ENCODE measurements around the gene MATN3. TPM values are rescaled to one million over a fixed set of nuclear protein-coding genes. Genes with fewer than 3 reads are reported as not detected.

MATN3 gene
- total RNA-seq, 1 donor from 2014 or later = 0.22 TPM

GRCh38 chr2:20018601-20019152, 6.2 kb upstream of the MATN3 start:
- H3K4me3 ChIP-seq = no peak overlapping the region
- TF ChIP-seq CTCF (IDR thresholded peaks at IDR 0.05; ENCODE audit: borderline replicate concordance) = no peak
- H3K36me3 ChIP-seq = no peaks in the 10 kb centered on the region
- H3K4me1 ChIP-seq = no peaks in the 10 kb centered on the region
- H3K27me3 ChIP-seq (ENCODE audit: low read depth) = no peaks in the 10 kb centered on the region
- intact Hi-C loops (cut with micrococcal nuclease) = no loop called here
- no peak for DNase-seq
- H3K27ac ChIP-seq (replicated peaks) = no peak overlapping the region
- H3K9me3 ChIP-seq (replicated peaks) = peaks cover 18% of the 10 kb centered on the region

- Histone ChIP-seq H3K4me1 (peaks cover 16% of the 10 kb centered on the region), H3K4me3 (no peak overlapping the region), H3K27ac (replicated peaks) (no peak overlapping the region), H3K9me3 (replicated peaks) (peaks cover 11% of the 10 kb centered on the region), H3K27me3 (ENCODE audit: low read depth) (peaks cover 9% of the 10 kb centered on the region), H3K36me3 (no peaks in the 10 kb centered on the region)
- DNase-seq = no peak
- intact Hi-C loops (cut with micrococcal nuclease) = no loop called here
- TF ChIP-seq CTCF (IDR thresholded peaks at IDR 0.05; ENCODE audit: borderline replicate concordance) = no peak
These were observed 3.9 kb upstream of the MATN3 start for GRCh38 chr2:20016346-20016745.

GRCh38 chr2:20015482-20016083, 3.1 kb upstream of the MATN3 start:
- DNase-seq = no peak
- TF ChIP-seq CTCF (IDR thresholded peaks at IDR 0.05; ENCODE audit: borderline replicate concordance) = peak; percentile 70
- Histone ChIP-seq H3K36me3 (no peaks in the 10 kb centered on the region), H3K9me3 (replicated peaks) (peaks cover 10% of the 10 kb centered on the region), H3K27me3 (ENCODE audit: low read depth) (peaks cover 16% of the 10 kb centered on the region), H3K4me1 (peaks cover 16% of the 10 kb centered on the region), H3K4me3 (no peak overlapping the region), H3K27ac (replicated peaks) (no peak overlapping the region)
- intact Hi-C loops (cut with micrococcal nuclease) = loop anchor here (1.0 kb wide), 1 partner anchor 83 kb away; no protein-coding TSS in a partner anchor

DNA sequence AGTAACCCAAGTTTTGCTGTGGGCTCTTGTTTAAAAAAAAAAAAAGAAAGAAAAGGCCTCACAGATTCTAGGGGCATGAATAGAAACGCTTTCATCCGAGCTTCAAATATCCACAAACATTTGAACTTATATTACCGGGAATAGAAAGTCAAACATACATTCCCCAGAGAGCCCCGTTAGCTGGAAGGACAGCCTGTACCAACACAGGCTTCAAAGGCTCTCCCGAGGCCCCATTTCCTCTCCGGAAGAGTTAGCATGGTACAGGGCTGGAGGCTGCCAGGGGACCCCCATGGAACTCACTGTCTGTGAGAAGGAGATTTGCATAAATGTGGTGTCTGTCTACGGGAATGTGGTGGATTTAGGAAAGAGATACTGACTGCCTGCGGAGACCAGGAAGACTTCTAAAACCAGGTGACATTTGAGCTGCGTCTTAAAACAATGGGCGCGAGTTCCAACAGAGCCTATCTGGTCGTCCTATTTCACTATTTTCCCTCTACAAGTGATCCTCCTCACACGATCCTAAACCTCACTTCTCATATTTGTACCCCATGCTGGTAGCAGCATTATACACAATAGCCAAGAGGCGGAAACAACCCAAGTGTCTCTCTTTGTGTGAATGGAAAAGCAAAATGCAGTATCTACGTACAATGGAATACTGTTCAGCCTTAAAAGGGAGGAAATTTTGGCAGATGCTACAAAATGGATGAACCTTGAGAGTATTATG, 820 bp upstream of the MATN3 start:
- Histone ChIP-seq H3K4me3 (peak overlapping the region; percentile 66), H3K4me1 (peaks cover 16% of the 10 kb centered on the region), H3K36me3 (no peaks in the 10 kb centered on the region), H3K27ac (replicated peaks) (peak overlapping the region; percentile 50), H3K27me3 (ENCODE audit: low read depth) (peaks cover 37% of the 10 kb centered on the region), H3K9me3 (replicated peaks) (peaks cover 10% of the 10 kb centered on the region)
- intact Hi-C loops (cut with micrococcal nuclease) = no loop called here
- DNase-seq = no peak
- TF ChIP-seq CTCF (IDR thresholded peaks at IDR 0.05; ENCODE audit: borderline replicate concordance) = no peak

DNA sequence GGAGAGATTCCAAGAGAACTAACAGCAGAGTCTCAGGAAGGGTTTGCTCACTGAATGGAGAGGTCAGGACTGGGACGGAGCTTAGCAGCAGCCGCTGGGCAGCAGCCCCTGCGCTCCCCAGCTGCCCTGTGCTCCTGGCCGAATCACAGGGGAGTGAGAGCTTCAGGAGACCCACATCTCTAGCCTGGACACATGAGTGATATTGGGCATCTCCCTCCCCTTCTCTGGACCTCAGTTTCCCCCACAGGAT, 511 bp downstream of the MATN3 start:
- Histone ChIP-seq H3K4me1 (peaks cover 16% of the 10 kb centered on the region), H3K27ac (replicated peaks) (no peak overlapping the region), H3K4me3 (peak overlapping the region; percentile 66), H3K27me3 (ENCODE audit: low read depth) (peaks cover 50% of the 10 kb centered on the region), H3K9me3 (replicated peaks) (peaks cover 10% of the 10 kb centered on the region), H3K36me3 (no peaks in the 10 kb centered on the region)
- intact Hi-C loops (cut with micrococcal nuclease) = no loop called here
- TF ChIP-seq CTCF (IDR thresholded peaks at IDR 0.05; ENCODE audit: borderline replicate concordance) = no peak
- no peak for DNase-seq

Data from left ventricle myocardium inferior (tissue), 1 donor.